Measurements from ENCODE around the gene PIK3CB.
"Not testable (repeated sequence)": the region's sequence is repeated elsewhere in the genome, so short reads cannot be mapped to it uniquely, and the experiment has no call there.

PIK3CB gene

GRCh38 chr3:138861798-138862197 lies 27.1 kb upstream of the PIK3CB start:
- TF ChIP-seq CTCF (conservative IDR thresholded peaks at IDR 0.05; ENCODE audit: low read depth, low read length) = no peak
- no peak overlapping the region for H3K4me3 ChIP-seq (ENCODE audit: low read depth, low read length)
- DNase-seq (ENCODE audit: low read depth) = peak; percentile 86

GRCh38 chr3:138856799-138857198 lies 22.1 kb upstream of the PIK3CB start:
- TF ChIP-seq CTCF (conservative IDR thresholded peaks at IDR 0.05; ENCODE audit: low read depth, low read length) = no peak
- no peak overlapping the region for H3K4me3 ChIP-seq (ENCODE audit: low read depth, low read length)
- DNase-seq (ENCODE audit: low read depth) = no peak

GRCh38 chr3:138854940-138855339 lies 20.2 kb upstream of the PIK3CB start:
- no peak for DNase-seq (ENCODE audit: low read depth)
- no peak overlapping the region for H3K4me3 ChIP-seq (ENCODE audit: low read depth, low read length)
- no peak for TF ChIP-seq CTCF (conservative IDR thresholded peaks at IDR 0.05; ENCODE audit: low read depth, low read length)

- DNase-seq (ENCODE audit: low read depth) = no peak
- no peak overlapping the region for H3K4me3 ChIP-seq (ENCODE audit: low read depth, low read length)
Measured at GRCh38 chr3:138854204-138854603, 19.5 kb upstream of the PIK3CB start.

GRCh38 chr3:138850151-138850550 lies 15.4 kb upstream of the PIK3CB start:
- H3K4me3 ChIP-seq (ENCODE audit: low read depth, low read length) = no peak overlapping the region
- peak; percentile 63 for DNase-seq (ENCODE audit: low read depth)
- TF ChIP-seq CTCF (conservative IDR thresholded peaks at IDR 0.05; ENCODE audit: low read depth, low read length) = no peak

More at GRCh38 chr3:138854204-138854603, 19.5 kb upstream of the PIK3CB start:
- no peak for TF ChIP-seq CTCF (conservative IDR thresholded peaks at IDR 0.05; ENCODE audit: low read depth, low read length)

- no peak overlapping the region for H3K4me3 ChIP-seq (ENCODE audit: low read depth, low read length)
- no peak for DNase-seq (ENCODE audit: low read depth)
- TF ChIP-seq CTCF (conservative IDR thresholded peaks at IDR 0.05; ENCODE audit: low read depth, low read length) = no peak
Measured at GRCh38 chr3:138849222-138849940, 14.7 kb upstream of the PIK3CB start.

GRCh38 chr3:138848696-138849095 lies 14.0 kb upstream of the PIK3CB start:
- no peak overlapping the region for H3K4me3 ChIP-seq (ENCODE audit: low read depth, low read length)
- no peak for TF ChIP-seq CTCF (conservative IDR thresholded peaks at IDR 0.05; ENCODE audit: low read depth, low read length)
- DNase-seq (ENCODE audit: low read depth) = no peak

- DNase-seq (ENCODE audit: low read depth); H3K4me3 ChIP-seq (ENCODE audit: low read depth, low read length): not testable (repeated sequence)
Measured at GRCh38 chr3:138846824-138847223, 12.1 kb upstream of the PIK3CB start.
